HepG2 (cell line): ENCODE results near the gene ZDHHC11. TPM values are rescaled to one million over a fixed set of nuclear protein-coding genes. Genes with fewer than 3 reads are reported as not detected.

Source experiments
- GABPB1 ChIP-seq: IDR thresholded peaks from 2 replicates; pipeline ENCODE4 v1.6.1; 2016; ENCODE audit warnings: mild to moderate bottlenecking, missing genetic modification reagents, moderate library complexity, missing compliant biosample characterization
- ISX ChIP-seq: sonication (generic); formaldehyde crosslinking; conservative IDR thresholded peaks from 2 replicates; pipeline ENCODE4 v1.5.0; 2020; ENCODE audit warnings: missing genetic modification reagents
- MTF1 ChIP-seq: sonication (generic); formaldehyde crosslinking; IDR thresholded peaks from 2 replicates; pipeline ENCODE4 v1.5.0; 2020; ENCODE audit warnings: missing genetic modification reagents
- NFIC ChIP-seq: IDR thresholded peaks from 2 replicates; pipeline ENCODE4 v1.6.1; 2012; ENCODE audit warnings: mild to moderate bottlenecking, low read length, inconsistent platforms
- NFKBIZ ChIP-seq: IDR thresholded peaks from 2 replicates; pipeline ENCODE4 v1.6.1; 2018; ENCODE audit warnings: missing genetic modification reagents, missing compliant biosample characterization
- ZNF232 ChIP-seq: sonication (generic); formaldehyde crosslinking; IDR thresholded peaks from 2 replicates; pipeline ENCODE4 v1.4.0; 2020; ENCODE audit warnings: missing genetic modification reagents, borderline replicate concordance
- ZNF33B ChIP-seq: sonication (generic); formaldehyde crosslinking; IDR thresholded peaks from 2 replicates; pipeline ENCODE4 v1.5.1; 2020; ENCODE audit warnings: mild to moderate bottlenecking, missing genetic modification reagents
- ZNF501 ChIP-seq: sonication (generic); formaldehyde crosslinking; IDR thresholded peaks from 2 replicates; pipeline ENCODE4 v1.5.1; 2020; ENCODE audit warnings: mild to moderate bottlenecking, moderate library complexity, missing genetic modification reagents
- ZNF567 ChIP-seq: sonication (generic); formaldehyde crosslinking; IDR thresholded peaks from 2 replicates; pipeline ENCODE4 v1.8.1; 2023; ENCODE audit warnings: mild to moderate bottlenecking, missing genetic modification reagents, borderline replicate concordance
- ZNF572 ChIP-seq: sonication (generic); formaldehyde crosslinking; IDR thresholded peaks from 2 replicates; pipeline ENCODE4 v1.5.1; 2020; ENCODE audit warnings: mild to moderate bottlenecking, missing genetic modification reagents
- ZNF607 ChIP-seq: sonication (generic); formaldehyde crosslinking; IDR thresholded peaks from 2 replicates; pipeline ENCODE4 v1.5.1; 2020; ENCODE audit warnings: missing genetic modification reagents, mild to moderate bottlenecking, borderline replicate concordance
- polyA plus RNA-seq, 8 experiments: library from polyadenylated mRNA; depleted of rRNA in 3 of 8; stranded (reverse) in 7 of 8; unstranded in 1 of 8; fragments of >200 nt; fragmentation: Illumina TruSeq in 4 of 8; extraction: Trizol in 4 of 8; gene quantifications; 2 replicates each; pipeline versions ENCODE4 v1.2.1 to v1.2.3, GENCODE V29; 2011 to 2016; ENCODE audit warnings: low read depth in 4 of 8, missing spikeins in 1 of 8, mixed read lengths in 1 of 8; ENCODE audit not compliant: insufficient read depth in 1 of 8
- total RNA-seq, 5 experiments: library from RNA; depleted of rRNA; stranded (reverse); fragments of >200 nt; fragmentation: Illumina TruSeq; extraction: Trizol; gene quantifications; 2 replicates each; pipeline ENCODE4 v1.2.3, GENCODE V29; 2016; ENCODE audit warnings: low read depth in 1 of 5
- TF ChIP-seq, protein P1 (sequence below): sonication (generic); formaldehyde crosslinking; IDR thresholded peaks from 2 replicates; pipeline ENCODE4 v1.4.0; 2020; ENCODE audit warnings: missing genetic modification reagents, borderline replicate concordance
- TF ChIP-seq, protein P2 (sequence below): sonication (generic); formaldehyde crosslinking; IDR thresholded peaks from 2 replicates; pipeline ENCODE4 v1.5.1; 2020; ENCODE audit warnings: missing genetic modification reagents, mild to moderate bottlenecking, borderline replicate concordance
- TF ChIP-seq, protein P3 (sequence below), 2 experiments: fragments of 450-650 bp in 1 of 2; sonication (generic) in 1 of 2; formaldehyde crosslinking; IDR thresholded peaks; 2 replicates each; pipeline versions ENCODE4 v1.5.0 to v1.8.0; 2020 to 2022; ENCODE audit warnings: mild to moderate bottlenecking in 1 of 2, missing genetic modification reagents in 1 of 2
- TF ChIP-seq, protein P4 (sequence below): sonication (generic); formaldehyde crosslinking; IDR thresholded peaks from 2 replicates; pipeline ENCODE4 v1.4.0; 2020; ENCODE audit warnings: mild to moderate bottlenecking, missing genetic modification reagents
- TF ChIP-seq, protein P5 (sequence below): sonication (generic); formaldehyde crosslinking; IDR thresholded peaks from 2 replicates; pipeline ENCODE4 v1.5.1; 2020; ENCODE audit warnings: mild to moderate bottlenecking, moderate library complexity, missing genetic modification reagents
- TF ChIP-seq, protein P6 (sequence below): sonication (generic); formaldehyde crosslinking; conservative IDR thresholded peaks from 2 replicates; pipeline ENCODE4 v1.5.0; 2020; ENCODE audit warnings: missing genetic modification reagents

ZDHHC11 gene
- total and polyA plus RNA-seq, 2 of the 13 experiments (the other 11 are each of a cell fraction or from before 2014, with no cell fraction given) = 2.1 to 4.0 TPM

DNA sequence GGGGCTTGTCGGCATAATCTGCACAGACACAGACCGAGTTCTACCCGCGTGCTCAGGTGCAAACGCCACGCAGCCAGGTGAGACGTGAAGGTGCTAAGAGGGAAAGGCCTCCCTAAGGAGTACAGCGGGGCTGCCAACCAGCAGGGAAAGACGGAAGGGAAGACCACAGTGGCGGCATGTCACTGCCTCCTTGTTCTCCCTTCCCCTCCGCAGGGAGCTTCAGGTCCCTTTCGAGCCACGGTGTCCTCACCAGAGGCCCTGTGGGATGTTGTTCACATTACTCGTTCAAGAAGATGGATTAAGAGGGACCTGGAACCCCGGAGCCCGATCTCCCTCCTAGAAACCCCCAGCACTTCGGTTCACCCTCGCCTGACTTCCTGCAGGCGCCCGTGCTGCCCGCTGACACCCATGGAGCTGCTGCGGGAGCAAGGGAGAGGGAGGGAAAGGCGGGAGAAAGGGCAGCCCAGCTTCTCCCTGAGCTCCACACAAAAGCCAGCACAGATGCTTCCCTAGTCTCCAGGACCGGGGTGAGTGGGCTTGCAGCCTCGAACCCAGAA lies 41.1 kb upstream of the ZDHHC11 start (continued):
- TF ChIP-seq, protein P1, sequence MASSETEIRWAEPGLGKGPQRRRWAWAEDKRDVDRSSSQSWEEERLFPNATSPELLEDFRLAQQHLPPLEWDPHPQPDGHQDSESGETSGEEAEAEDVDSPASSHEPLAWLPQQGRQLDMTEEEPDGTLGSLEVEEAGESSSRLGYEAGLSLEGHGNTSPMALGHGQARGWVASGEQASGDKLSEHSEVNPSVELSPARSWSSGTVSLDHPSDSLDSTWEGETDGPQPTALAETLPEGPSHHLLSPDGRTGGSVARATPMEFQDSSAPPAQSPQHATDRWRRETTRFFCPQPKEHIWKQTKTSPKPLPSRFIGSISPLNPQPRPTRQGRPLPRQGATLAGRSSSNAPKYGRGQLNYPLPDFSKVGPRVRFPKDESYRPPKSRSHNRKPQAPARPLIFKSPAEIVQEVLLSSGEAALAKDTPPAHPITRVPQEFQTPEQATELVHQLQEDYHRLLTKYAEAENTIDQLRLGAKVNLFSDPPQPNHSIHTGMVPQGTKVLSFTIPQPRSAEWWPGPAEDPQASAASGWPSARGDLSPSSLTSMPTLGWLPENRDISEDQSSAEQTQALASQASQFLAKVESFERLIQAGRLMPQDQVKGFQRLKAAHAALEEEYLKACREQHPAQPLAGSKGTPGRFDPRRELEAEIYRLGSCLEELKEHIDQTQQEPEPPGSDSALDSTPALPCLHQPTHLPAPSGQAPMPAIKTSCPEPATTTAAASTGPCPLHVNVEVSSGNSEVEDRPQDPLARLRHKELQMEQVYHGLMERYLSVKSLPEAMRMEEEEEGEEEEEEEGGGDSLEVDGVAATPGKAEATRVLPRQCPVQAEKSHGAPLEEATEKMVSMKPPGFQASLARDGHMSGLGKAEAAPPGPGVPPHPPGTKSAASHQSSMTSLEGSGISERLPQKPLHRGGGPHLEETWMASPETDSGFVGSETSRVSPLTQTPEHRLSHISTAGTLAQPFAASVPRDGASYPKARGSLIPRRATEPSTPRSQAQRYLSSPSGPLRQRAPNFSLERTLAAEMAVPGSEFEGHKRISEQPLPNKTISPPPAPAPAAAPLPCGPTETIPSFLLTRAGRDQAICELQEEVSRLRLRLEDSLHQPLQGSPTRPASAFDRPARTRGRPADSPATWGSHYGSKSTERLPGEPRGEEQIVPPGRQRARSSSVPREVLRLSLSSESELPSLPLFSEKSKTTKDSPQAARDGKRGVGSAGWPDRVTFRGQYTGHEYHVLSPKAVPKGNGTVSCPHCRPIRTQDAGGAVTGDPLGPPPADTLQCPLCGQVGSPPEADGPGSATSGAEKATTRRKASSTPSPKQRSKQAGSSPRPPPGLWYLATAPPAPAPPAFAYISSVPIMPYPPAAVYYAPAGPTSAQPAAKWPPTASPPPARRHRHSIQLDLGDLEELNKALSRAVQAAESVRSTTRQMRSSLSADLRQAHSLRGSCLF (CRISPR knock-in tag) = no peak
- TF ChIP-seq, protein P2, sequence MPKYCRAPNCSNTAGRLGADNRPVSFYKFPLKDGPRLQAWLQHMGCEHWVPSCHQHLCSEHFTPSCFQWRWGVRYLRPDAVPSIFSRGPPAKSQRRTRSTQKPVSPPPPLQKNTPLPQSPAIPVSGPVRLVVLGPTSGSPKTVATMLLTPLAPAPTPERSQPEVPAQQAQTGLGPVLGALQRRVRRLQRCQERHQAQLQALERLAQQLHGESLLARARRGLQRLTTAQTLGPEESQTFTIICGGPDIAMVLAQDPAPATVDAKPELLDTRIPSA = 0 out of 2 replicates have a peak, but pooled peaks have one; percentile 36
- TF ChIP-seq ZNF607 (CRISPR knock-in tag) (no peak), NFKBIZ (CRISPR knock-in tag) (no peak), ZNF33B (CRISPR knock-in tag) (no peak), ISX (no peak), NFIC (no peak), ZNF232 (CRISPR knock-in tag) (0 out of 2 replicates have a peak, but pooled peaks have one; percentile 11), GABPB1 (CRISPR knock-in tag) (no peak), ZNF567 (CRISPR knock-in tag) (0 out of 2 replicates have a peak, but pooled peaks have one; percentile 12), MTF1 (CRISPR knock-in tag) (no peak), ZNF572 (CRISPR knock-in tag) (0 out of 2 replicates have a peak, but pooled peaks have one; percentile 64), ZNF501 (CRISPR knock-in tag) (peak; percentile 4; the same call in 1 of the 2 replicates)
- TF ChIP-seq, protein P3, sequence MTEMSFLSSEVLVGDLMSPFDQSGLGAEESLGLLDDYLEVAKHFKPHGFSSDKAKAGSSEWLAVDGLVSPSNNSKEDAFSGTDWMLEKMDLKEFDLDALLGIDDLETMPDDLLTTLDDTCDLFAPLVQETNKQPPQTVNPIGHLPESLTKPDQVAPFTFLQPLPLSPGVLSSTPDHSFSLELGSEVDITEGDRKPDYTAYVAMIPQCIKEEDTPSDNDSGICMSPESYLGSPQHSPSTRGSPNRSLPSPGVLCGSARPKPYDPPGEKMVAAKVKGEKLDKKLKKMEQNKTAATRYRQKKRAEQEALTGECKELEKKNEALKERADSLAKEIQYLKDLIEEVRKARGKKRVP (CRISPR knock-in tag; IDR thresholded peaks at IDR 0.05) = no peak
- TF ChIP-seq, protein P4, sequence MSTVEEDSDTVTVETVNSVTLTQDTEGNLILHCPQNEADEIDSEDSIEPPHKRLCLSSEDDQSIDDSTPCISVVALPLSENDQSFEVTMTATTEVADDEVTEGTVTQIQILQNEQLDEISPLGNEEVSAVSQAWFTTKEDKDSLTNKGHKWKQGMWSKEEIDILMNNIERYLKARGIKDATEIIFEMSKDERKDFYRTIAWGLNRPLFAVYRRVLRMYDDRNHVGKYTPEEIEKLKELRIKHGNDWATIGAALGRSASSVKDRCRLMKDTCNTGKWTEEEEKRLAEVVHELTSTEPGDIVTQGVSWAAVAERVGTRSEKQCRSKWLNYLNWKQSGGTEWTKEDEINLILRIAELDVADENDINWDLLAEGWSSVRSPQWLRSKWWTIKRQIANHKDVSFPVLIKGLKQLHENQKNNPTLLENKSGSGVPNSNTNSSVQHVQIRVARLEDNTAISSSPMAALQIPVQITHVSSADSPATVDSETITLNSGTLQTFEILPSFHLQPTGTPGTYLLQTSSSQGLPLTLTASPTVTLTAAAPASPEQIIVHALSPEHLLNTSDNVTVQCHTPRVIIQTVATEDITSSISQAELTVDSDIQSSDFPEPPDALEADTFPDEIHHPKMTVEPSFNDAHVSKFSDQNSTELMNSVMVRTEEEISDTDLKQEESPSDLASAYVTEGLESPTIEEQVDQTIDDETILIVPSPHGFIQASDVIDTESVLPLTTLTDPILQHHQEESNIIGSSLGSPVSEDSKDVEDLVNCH (CRISPR knock-in tag) = no peak
- TF ChIP-seq, protein P5, sequence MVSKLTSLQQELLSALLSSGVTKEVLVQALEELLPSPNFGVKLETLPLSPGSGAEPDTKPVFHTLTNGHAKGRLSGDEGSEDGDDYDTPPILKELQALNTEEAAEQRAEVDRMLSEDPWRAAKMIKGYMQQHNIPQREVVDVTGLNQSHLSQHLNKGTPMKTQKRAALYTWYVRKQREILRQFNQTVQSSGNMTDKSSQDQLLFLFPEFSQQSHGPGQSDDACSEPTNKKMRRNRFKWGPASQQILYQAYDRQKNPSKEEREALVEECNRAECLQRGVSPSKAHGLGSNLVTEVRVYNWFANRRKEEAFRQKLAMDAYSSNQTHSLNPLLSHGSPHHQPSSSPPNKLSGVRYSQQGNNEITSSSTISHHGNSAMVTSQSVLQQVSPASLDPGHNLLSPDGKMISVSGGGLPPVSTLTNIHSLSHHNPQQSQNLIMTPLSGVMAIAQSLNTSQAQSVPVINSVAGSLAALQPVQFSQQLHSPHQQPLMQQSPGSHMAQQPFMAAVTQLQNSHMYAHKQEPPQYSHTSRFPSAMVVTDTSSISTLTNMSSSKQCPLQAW = peak; percentile 52; the same call in 1 of the 2 replicates
- TF ChIP-seq, protein P6, sequence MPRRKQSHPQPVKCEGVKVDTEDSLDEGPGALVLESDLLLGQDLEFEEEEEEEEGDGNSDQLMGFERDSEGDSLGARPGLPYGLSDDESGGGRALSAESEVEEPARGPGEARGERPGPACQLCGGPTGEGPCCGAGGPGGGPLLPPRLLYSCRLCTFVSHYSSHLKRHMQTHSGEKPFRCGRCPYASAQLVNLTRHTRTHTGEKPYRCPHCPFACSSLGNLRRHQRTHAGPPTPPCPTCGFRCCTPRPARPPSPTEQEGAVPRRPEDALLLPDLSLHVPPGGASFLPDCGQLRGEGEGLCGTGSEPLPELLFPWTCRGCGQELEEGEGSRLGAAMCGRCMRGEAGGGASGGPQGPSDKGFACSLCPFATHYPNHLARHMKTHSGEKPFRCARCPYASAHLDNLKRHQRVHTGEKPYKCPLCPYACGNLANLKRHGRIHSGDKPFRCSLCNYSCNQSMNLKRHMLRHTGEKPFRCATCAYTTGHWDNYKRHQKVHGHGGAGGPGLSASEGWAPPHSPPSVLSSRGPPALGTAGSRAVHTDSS (CRISPR knock-in tag) = no peak
